Large intestine (tissue), 3 donors: ENCODE data around the gene SULT2B1. TPM values are rescaled to one million over a fixed set of nuclear protein-coding genes. Genes with fewer than 3 reads are reported as not detected.

Experiments used
- DNase-seq, 2 donors: peaks; one replicate each; pipeline versions ENCODE4 v3.0.0 to v3.0.0-alpha.2; 2013
- H3K27ac ChIP-seq: one replicate; pipeline ENCODE4 v1.5.1; 2013; ENCODE audit warnings: low read length
- H3K27me3 ChIP-seq: 2 replicates; pipeline ENCODE4 v1.6.1; 2013; ENCODE audit warnings: low read length; ENCODE audit not compliant: control insufficient read depth, insufficient read depth
- H3K36me3 ChIP-seq: 2 replicates; pipeline ENCODE4 v1.6.1; 2013; ENCODE audit warnings: low read length; ENCODE audit not compliant: control insufficient read depth, insufficient read depth
- H3K4me1 ChIP-seq: one replicate; pipeline ENCODE4 v1.6.1; 2013; ENCODE audit warnings: low read length; ENCODE audit not compliant: control insufficient read depth, insufficient read depth
- H3K4me3 ChIP-seq: one replicate; pipeline ENCODE4 v1.5.1; 2013; ENCODE audit warnings: low read length
- H3K9me3 ChIP-seq: one replicate; pipeline ENCODE4 v1.6.1; 2013; ENCODE audit warnings: mild to moderate bottlenecking, low read depth, low read length, moderate library complexity; ENCODE audit not compliant: control insufficient read depth
- WGBS: methylation state at CpG from one replicate; pipeline ENCODE4 v1.1.5; 2013; ENCODE audit warnings: low lambda C conversion rate; ENCODE audit not compliant: insufficient coverage; 5-methylcytosine and 5-hydroxymethylcytosine counted together
- polyA plus RNA-seq: library from polyadenylated mRNA; unstranded; fragments of 120-200 nt; gene quantifications from one replicate; pipeline ENCODE4 v1.2.1, GENCODE V29; 2013

SULT2B1 gene
- polyA plus RNA-seq, 1 donor, result 1.0 TPM

GRCh38 chr19:48578891-48579290, 26.9 kb downstream of the SULT2B1 start:
- DNase-seq, result no peak
- no peak overlapping the region for H3K4me3 ChIP-seq
- no peaks in the 10 kb centered on the region for H3K27me3 ChIP-seq
- no peaks in the 10 kb centered on the region for H3K36me3 ChIP-seq
- H3K27ac ChIP-seq, result no peak overlapping the region
- 60% methylated on average over 1 of the region's 3 CpGs for WGBS
- H3K4me1 ChIP-seq, result no peaks in the 10 kb centered on the region
- no peaks in the 10 kb centered on the region for H3K9me3 ChIP-seq

GRCh38 chr19:48582168-48582567, 30.2 kb downstream of the SULT2B1 start:
- Histone ChIP-seq H3K9me3 (peaks cover 3% of the 10 kb centered on the region), H3K36me3 (no peaks in the 10 kb centered on the region), H3K27me3 (no peaks in the 10 kb centered on the region), H3K4me1 (peaks cover 2% of the 10 kb centered on the region), H3K4me3 (no peak overlapping the region), H3K27ac (no peak overlapping the region)
- no peak for DNase-seq
- 33% methylated on average over 1 of the region's 2 CpGs for WGBS

- WGBS, result no CpG with 5 or more reads among the region's 3 CpGs
- Histone ChIP-seq H3K9me3 (peaks cover 3% of the 10 kb centered on the region), H3K4me1 (peaks cover 8% of the 10 kb centered on the region), H3K27ac (no peak overlapping the region), H3K27me3 (no peaks in the 10 kb centered on the region), H3K4me3 (no peak overlapping the region), H3K36me3 (no peaks in the 10 kb centered on the region)
- DNase-seq, result no peak
Observed at GRCh38 chr19:48587387-48587786, 35.4 kb downstream of the SULT2B1 start.

GRCh38 chr19:48588670-48589401, 36.9 kb downstream of the SULT2B1 start:
- Histone ChIP-seq H3K4me1 (peaks cover 8% of the 10 kb centered on the region), H3K4me3 (peak overlapping the region; percentile 30), H3K27me3 (no peaks in the 10 kb centered on the region), H3K36me3 (no peaks in the 10 kb centered on the region), H3K9me3 (peaks cover 3% of the 10 kb centered on the region), H3K27ac (no peak overlapping the region)
- no CpG with 5 or more reads among the region's 36 CpGs for WGBS
- DNase-seq, result peak; percentile 85 to 89

- Histone ChIP-seq H3K4me1 (peaks cover 6% of the 10 kb centered on the region), H3K27ac (no peak overlapping the region), H3K9me3 (no peaks in the 10 kb centered on the region), H3K4me3 (no peak overlapping the region), H3K27me3 (no peaks in the 10 kb centered on the region), H3K36me3 (no peaks in the 10 kb centered on the region)
- DNase-seq, result no peak
- no CpG with 5 or more reads among the region's 5 CpGs for WGBS
Observed at GRCh38 chr19:48591021-48591420, 39.0 kb downstream of the SULT2B1 start.

- Histone ChIP-seq H3K9me3 (peaks cover 2% of the 10 kb centered on the region), H3K27me3 (no peaks in the 10 kb centered on the region), H3K4me1 (no peaks in the 10 kb centered on the region), H3K4me3 (no peak overlapping the region), H3K27ac (no peak overlapping the region), H3K36me3 (no peaks in the 10 kb centered on the region)
- no CpG with 5 or more reads among the region's 9 CpGs for WGBS
- DNase-seq, result no peak
Observed at GRCh38 chr19:48595171-48595570, 43.2 kb downstream of the SULT2B1 start.

GRCh38 chr19:48595833-48596232, 43.9 kb downstream of the SULT2B1 start:
- no peaks in the 10 kb centered on the region for H3K27me3 ChIP-seq
- H3K36me3 ChIP-seq, result peaks cover under 1% of the 10 kb centered on the region
- no peak for DNase-seq
- H3K27ac ChIP-seq, result no peak overlapping the region
- WGBS, result no CpG with 5 or more reads among the region's 6 CpGs
- H3K4me1 ChIP-seq, result peaks cover under 1% of the 10 kb centered on the region
- H3K9me3 ChIP-seq, result peaks cover 2% of the 10 kb centered on the region
- no peak overlapping the region for H3K4me3 ChIP-seq

- WGBS, result no CpG with 5 or more reads among the region's 4 CpGs
- Histone ChIP-seq H3K27ac (no peak overlapping the region), H3K4me3 (no peak overlapping the region), H3K9me3 (peaks cover 2% of the 10 kb centered on the region), H3K27me3 (no peaks in the 10 kb centered on the region), H3K36me3 (peaks cover 2% of the 10 kb centered on the region), H3K4me1 (peaks cover 2% of the 10 kb centered on the region)
- no peak for DNase-seq
Observed at GRCh38 chr19:48596237-48596636, 44.3 kb downstream of the SULT2B1 start.

GRCh38 chr19:48596679-48597465, 44.9 kb downstream of the SULT2B1 start:
- H3K9me3 ChIP-seq, result peaks cover 2% of the 10 kb centered on the region
- DNase-seq, result no peak
- no peak overlapping the region for H3K4me3 ChIP-seq
- peaks cover 6% of the 10 kb centered on the region for H3K4me1 ChIP-seq
- WGBS, result no CpG with 5 or more reads among the region's 39 CpGs
- no peaks in the 10 kb centered on the region for H3K27me3 ChIP-seq
- no peak overlapping the region for H3K27ac ChIP-seq
- peaks cover 2% of the 10 kb centered on the region for H3K36me3 ChIP-seq

- Histone ChIP-seq H3K27ac (no peak overlapping the region), H3K4me3 (no peak overlapping the region), H3K9me3 (peaks cover 2% of the 10 kb centered on the region), H3K4me1 (peaks cover 17% of the 10 kb centered on the region), H3K36me3 (peaks cover 9% of the 10 kb centered on the region), H3K27me3 (no peaks in the 10 kb centered on the region)
- no CpG with 5 or more reads among the region's 30 CpGs for WGBS
- DNase-seq, result no peak
Observed at GRCh38 chr19:48598996-48599700, 47.2 kb downstream of the SULT2B1 start.
